Measurements from ENCODE around the gene HOXD10.

- TF ChIP-seq CTCF (IDR thresholded peaks at IDR 0.05), result no peak
- no peak for TF ChIP-seq POLR2A (IDR thresholded peaks at IDR 0.05)
- TF ChIP-seq EP300 (IDR thresholded peaks at IDR 0.05), result no peak
- TF ChIP-seq POLR2AphosphoS5 (IDR thresholded peaks at IDR 0.05), result no peak
These were observed 46.5 kb downstream of the HOXD10 start for GRCh38 chr2:176162911-176163671.

All from gastroesophageal sphincter (tissue), 3 donors.